HG02763 (cell line): ENCODE measurements around the gene BIRC2.
"Not testable (repeated sequence)": the region's sequence is repeated elsewhere in the genome, so short reads cannot be mapped to it uniquely, and the experiment has no call there.

Experiments
- ATAC-seq: cut with Tn5 transposase; IDR thresholded peaks from one replicate; pipeline ENCODE4 v1.9.1; 2021; ENCODE audit warnings: mild to moderate bottlenecking, moderate library complexity; ENCODE audit not compliant: unreplicated experiment

BIRC2 gene

GRCh38 chr11:102322560-102322959 lies 24.5 kb upstream of the BIRC2 start:
- ATAC-seq: no peak

- no peak for ATAC-seq
These were observed 23.3 kb upstream of the BIRC2 start for GRCh38 chr11:102323542-102324251.

GRCh38 chr11:102325088-102325487 lies 21.9 kb upstream of the BIRC2 start:
- ATAC-seq: no peak

GRCh38 chr11:102328748-102329147 lies 18.3 kb upstream of the BIRC2 start:
- no peak for ATAC-seq

- no peak for ATAC-seq
These were observed 16.8 kb upstream of the BIRC2 start for GRCh38 chr11:102330231-102330630.

- ATAC-seq: no peak
These were observed 15.7 kb upstream of the BIRC2 start for GRCh38 chr11:102331341-102331740.

- no peak for ATAC-seq
These were observed 14.4 kb upstream of the BIRC2 start for GRCh38 chr11:102332611-102332994.

GRCh38 chr11:102338479-102339010 lies 8.5 kb upstream of the BIRC2 start:
- ATAC-seq: no peak

GRCh38 chr11:102341311-102341710 lies 5.7 kb upstream of the BIRC2 start:
- ATAC-seq: not testable (repeated sequence)

GRCh38 chr11:102341844-102342318 lies 5.1 kb upstream of the BIRC2 start:
- peak; percentile 35 for ATAC-seq

GRCh38 chr11:102343809-102344208 lies 3.2 kb upstream of the BIRC2 start:
- no peak for ATAC-seq

GRCh38 chr11:102345904-102346303 lies 1.1 kb upstream of the BIRC2 start:
- no peak for ATAC-seq

- no peak for ATAC-seq
These were observed 612 bp upstream of the BIRC2 start for GRCh38 chr11:102346456-102346747.

- peak; percentile 7 for ATAC-seq
These were observed 702 bp downstream of the BIRC2 start for GRCh38 chr11:102347462-102348370.

- ATAC-seq: no peak
These were observed 10.1 kb downstream of the BIRC2 start for GRCh38 chr11:102357116-102357515.

GRCh38 chr11:102359372-102359771 lies 12.4 kb downstream of the BIRC2 start:
- no peak for ATAC-seq

GRCh38 chr11:102360681-102361080 lies 13.7 kb downstream of the BIRC2 start:
- ATAC-seq: no peak

- ATAC-seq: peak; percentile 80
These were observed 14.3 kb downstream of the BIRC2 start for GRCh38 chr11:102361086-102362031.

- no peak for ATAC-seq
These were observed 18.0 kb downstream of the BIRC2 start for GRCh38 chr11:102364991-102365390.

GRCh38 chr11:102367364-102367763 lies 20.4 kb downstream of the BIRC2 start:
- no peak for ATAC-seq

GRCh38 chr11:102368472-102368871 lies 21.5 kb downstream of the BIRC2 start:
- peak; percentile 99 for ATAC-seq
